ENCODE results near the gene TUBB4B.
A peak's percentile ranks its signal among the peaks of the same experiment; 100 is the strongest.

The TUBB4B gene

GRCh38 chr9:137240841-137241489 is at the start of gene TUBB4B:
TUBB4B (plus strand) TSS chr9:137241287; CDS start chr9:137241361, 74 bp downstream.
- DNase-seq (ENCODE audit: low read depth): peak; percentile 98

GRCh38 chr9:137191691-137192447 is 49.2 kb upstream of the TUBB4B start:
- DNase-seq (ENCODE audit: low read depth): no peak

- DNase-seq (ENCODE audit: low read depth): no peak
Observed at GRCh38 chr9:137192448-137192780, 48.7 kb upstream of the TUBB4B start.

- no peak for DNase-seq (ENCODE audit: low read depth)
Observed at GRCh38 chr9:137192859-137193258, 48.2 kb upstream of the TUBB4B start.

- DNase-seq (ENCODE audit: low read depth): no peak
Observed at GRCh38 chr9:137193771-137194170, 47.3 kb upstream of the TUBB4B start.

GRCh38 chr9:137194388-137194787 is 46.7 kb upstream of the TUBB4B start:
- no peak for DNase-seq (ENCODE audit: low read depth)

- DNase-seq (ENCODE audit: low read depth): no peak
Observed at GRCh38 chr9:137194909-137195308, 46.2 kb upstream of the TUBB4B start.

- no peak for DNase-seq (ENCODE audit: low read depth)
Observed at GRCh38 chr9:137195525-137196220, 45.4 kb upstream of the TUBB4B start.

- no peak for DNase-seq (ENCODE audit: low read depth)
Observed at GRCh38 chr9:137198051-137198901, 42.8 kb upstream of the TUBB4B start.

GRCh38 chr9:137198902-137199283 is 42.2 kb upstream of the TUBB4B start:
- DNase-seq (ENCODE audit: low read depth): no peak

GRCh38 chr9:137199411-137200121 is 41.5 kb upstream of the TUBB4B start:
- DNase-seq (ENCODE audit: low read depth): no peak

- DNase-seq (ENCODE audit: low read depth): peak; percentile 99
Observed at GRCh38 chr9:137200311-137201204, 40.5 kb upstream of the TUBB4B start, which contains the start of gene TPRN. TPRN (minus strand) TSS chr9:137200741; CDS start chr9:137200711, 30 bp downstream.

GRCh38 chr9:137201205-137201868 is 39.8 kb upstream of the TUBB4B start:
- DNase-seq (ENCODE audit: low read depth): no peak

- DNase-seq (ENCODE audit: low read depth): no peak
Observed at GRCh38 chr9:137202966-137203365, 38.1 kb upstream of the TUBB4B start.

- no peak for DNase-seq (ENCODE audit: low read depth)
Observed at GRCh38 chr9:137204731-137205125, 36.4 kb upstream of the TUBB4B start.

- DNase-seq (ENCODE audit: low read depth): peak; percentile 91
Observed at GRCh38 chr9:137205126-137206069, 35.7 kb upstream of the TUBB4B start, which contains the start of the genes NDOR1 and TMEM203. NDOR1 (plus strand) TSS chr9:137205700; CDS start chr9:137205778, 78 bp downstream. TMEM203 (minus strand) TSS chr9:137205648; CDS start chr9:137205414, 234 bp downstream.

GRCh38 chr9:137206602-137207001 is 34.5 kb upstream of the TUBB4B start:
- DNase-seq (ENCODE audit: low read depth): no peak

- no peak for DNase-seq (ENCODE audit: low read depth)
Observed at GRCh38 chr9:137211532-137211931, 29.6 kb upstream of the TUBB4B start.
